ENCODE data around the gene RAD51B.

The RAD51B gene

DNA sequence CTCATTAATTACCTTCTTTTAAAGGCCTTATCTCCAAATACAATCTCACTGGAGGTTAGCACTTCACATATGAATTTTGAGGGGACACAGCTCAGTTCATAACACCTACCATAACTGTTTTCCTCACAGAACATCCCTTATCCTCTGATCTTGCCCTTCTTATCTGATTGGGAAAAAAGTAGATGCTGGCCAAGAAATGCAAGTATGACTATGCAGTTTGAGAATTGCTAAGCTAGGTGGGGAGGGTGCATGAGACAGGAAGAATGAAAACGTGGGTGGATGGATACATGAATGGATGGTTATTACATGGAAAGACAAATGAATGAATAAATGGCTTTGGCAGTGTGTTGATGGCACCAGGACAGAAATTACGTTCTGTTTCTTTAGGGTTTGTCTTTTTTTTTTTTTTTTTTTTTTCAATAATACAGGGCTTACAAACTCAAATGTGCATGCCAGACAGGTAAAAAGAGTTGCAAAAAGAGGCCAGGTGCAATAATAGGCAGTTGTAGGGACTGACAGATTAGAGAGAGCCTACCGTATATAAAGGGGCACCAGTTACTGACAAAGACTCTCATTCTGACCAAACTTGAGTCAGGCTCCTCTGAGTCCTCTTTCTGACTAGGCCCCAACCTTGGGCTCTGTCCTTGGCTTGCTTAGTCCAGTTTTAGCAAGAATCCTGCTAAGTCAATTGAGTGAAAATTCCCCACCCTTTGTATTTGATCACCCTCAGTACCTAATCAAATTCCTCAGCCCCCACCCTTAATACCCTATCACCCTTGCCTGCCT is 668.4 kb downstream of the RAD51B start:
- Histone ChIP-seq H3K4me3 (replicated peaks; ENCODE audit: insufficient read depth, low read length) (no peak overlapping the region), H3K27ac (replicated peaks) (no peak overlapping the region), H3K27me3 (ENCODE audit: insufficient read depth, poor library complexity, severe bottlenecking) (no peaks in the 10 kb centered on the region)
- TF ChIP-seq SPI1 (IDR thresholded peaks at IDR 0.05; ENCODE audit: borderline replicate concordance, low read depth): no peak
- TF ChIP-seq GABPA (IDR thresholded peaks at IDR 0.05; ENCODE audit: low read depth): no peak
- TF ChIP-seq, protein P1, sequence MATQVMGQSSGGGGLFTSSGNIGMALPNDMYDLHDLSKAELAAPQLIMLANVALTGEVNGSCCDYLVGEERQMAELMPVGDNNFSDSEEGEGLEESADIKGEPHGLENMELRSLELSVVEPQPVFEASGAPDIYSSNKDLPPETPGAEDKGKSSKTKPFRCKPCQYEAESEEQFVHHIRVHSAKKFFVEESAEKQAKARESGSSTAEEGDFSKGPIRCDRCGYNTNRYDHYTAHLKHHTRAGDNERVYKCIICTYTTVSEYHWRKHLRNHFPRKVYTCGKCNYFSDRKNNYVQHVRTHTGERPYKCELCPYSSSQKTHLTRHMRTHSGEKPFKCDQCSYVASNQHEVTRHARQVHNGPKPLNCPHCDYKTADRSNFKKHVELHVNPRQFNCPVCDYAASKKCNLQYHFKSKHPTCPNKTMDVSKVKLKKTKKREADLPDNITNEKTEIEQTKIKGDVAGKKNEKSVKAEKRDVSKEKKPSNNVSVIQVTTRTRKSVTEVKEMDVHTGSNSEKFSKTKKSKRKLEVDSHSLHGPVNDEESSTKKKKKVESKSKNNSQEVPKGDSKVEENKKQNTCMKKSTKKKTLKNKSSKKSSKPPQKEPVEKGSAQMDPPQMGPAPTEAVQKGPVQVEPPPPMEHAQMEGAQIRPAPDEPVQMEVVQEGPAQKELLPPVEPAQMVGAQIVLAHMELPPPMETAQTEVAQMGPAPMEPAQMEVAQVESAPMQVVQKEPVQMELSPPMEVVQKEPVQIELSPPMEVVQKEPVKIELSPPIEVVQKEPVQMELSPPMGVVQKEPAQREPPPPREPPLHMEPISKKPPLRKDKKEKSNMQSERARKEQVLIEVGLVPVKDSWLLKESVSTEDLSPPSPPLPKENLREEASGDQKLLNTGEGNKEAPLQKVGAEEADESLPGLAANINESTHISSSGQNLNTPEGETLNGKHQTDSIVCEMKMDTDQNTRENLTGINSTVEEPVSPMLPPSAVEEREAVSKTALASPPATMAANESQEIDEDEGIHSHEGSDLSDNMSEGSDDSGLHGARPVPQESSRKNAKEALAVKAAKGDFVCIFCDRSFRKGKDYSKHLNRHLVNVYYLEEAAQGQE (IDR thresholded peaks at IDR 0.05; ENCODE audit: insufficient replicate concordance, low read depth): no peak
- no peak for TF ChIP-seq POLR2AphosphoS5 (IDR thresholded peaks at IDR 0.05; ENCODE audit: low read depth)
- TF ChIP-seq, protein P2, sequence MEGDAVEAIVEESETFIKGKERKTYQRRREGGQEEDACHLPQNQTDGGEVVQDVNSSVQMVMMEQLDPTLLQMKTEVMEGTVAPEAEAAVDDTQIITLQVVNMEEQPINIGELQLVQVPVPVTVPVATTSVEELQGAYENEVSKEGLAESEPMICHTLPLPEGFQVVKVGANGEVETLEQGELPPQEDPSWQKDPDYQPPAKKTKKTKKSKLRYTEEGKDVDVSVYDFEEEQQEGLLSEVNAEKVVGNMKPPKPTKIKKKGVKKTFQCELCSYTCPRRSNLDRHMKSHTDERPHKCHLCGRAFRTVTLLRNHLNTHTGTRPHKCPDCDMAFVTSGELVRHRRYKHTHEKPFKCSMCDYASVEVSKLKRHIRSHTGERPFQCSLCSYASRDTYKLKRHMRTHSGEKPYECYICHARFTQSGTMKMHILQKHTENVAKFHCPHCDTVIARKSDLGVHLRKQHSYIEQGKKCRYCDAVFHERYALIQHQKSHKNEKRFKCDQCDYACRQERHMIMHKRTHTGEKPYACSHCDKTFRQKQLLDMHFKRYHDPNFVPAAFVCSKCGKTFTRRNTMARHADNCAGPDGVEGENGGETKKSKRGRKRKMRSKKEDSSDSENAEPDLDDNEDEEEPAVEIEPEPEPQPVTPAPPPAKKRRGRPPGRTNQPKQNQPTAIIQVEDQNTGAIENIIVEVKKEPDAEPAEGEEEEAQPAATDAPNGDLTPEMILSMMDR (IDR thresholded peaks at IDR 0.05; ENCODE audit: insufficient read depth, low read length): no peak
- DNase-seq (ENCODE audit: low read depth in 1 of 2, low spot score in 1 of 2): no peak

DNA sequence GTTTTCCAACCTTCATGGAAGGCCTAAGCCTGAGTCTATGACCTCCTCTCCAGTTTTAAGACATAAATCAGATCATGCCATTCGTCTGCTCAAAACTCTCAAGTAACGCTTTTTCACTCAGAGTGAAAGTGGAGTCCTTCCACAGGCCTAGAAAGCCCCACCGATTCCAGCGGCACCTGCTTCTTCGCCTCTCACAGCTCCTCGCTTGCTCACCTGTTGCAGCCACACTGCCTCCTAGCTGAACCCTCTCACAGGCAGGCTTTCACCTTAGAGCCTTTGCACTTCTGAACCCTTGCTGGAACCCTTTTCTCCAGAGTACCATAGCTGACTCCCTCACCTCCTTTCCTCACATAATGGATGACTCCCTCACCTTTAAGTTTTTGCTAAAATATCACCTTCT is 672.2 kb downstream of the RAD51B start:
- Histone ChIP-seq H3K27ac (replicated peaks) (no peak overlapping the region), H3K4me3 (replicated peaks; ENCODE audit: insufficient read depth, low read length) (no peak overlapping the region), H3K27me3 (ENCODE audit: insufficient read depth, poor library complexity, severe bottlenecking) (no peaks in the 10 kb centered on the region)
- TF ChIP-seq POLR2AphosphoS5 (IDR thresholded peaks at IDR 0.05; ENCODE audit: low read depth): no peak
- TF ChIP-seq GABPA (IDR thresholded peaks at IDR 0.05; ENCODE audit: low read depth): no peak
- TF ChIP-seq, protein P1 (IDR thresholded peaks at IDR 0.05; ENCODE audit: insufficient replicate concordance, low read depth): no peak
- TF ChIP-seq SPI1 (IDR thresholded peaks at IDR 0.05; ENCODE audit: borderline replicate concordance, low read depth): no peak
- TF ChIP-seq, protein P2 (IDR thresholded peaks at IDR 0.05; ENCODE audit: insufficient read depth, low read length): no peak
- no peak for DNase-seq (ENCODE audit: low read depth in 1 of 2, low spot score in 1 of 2)

DNA sequence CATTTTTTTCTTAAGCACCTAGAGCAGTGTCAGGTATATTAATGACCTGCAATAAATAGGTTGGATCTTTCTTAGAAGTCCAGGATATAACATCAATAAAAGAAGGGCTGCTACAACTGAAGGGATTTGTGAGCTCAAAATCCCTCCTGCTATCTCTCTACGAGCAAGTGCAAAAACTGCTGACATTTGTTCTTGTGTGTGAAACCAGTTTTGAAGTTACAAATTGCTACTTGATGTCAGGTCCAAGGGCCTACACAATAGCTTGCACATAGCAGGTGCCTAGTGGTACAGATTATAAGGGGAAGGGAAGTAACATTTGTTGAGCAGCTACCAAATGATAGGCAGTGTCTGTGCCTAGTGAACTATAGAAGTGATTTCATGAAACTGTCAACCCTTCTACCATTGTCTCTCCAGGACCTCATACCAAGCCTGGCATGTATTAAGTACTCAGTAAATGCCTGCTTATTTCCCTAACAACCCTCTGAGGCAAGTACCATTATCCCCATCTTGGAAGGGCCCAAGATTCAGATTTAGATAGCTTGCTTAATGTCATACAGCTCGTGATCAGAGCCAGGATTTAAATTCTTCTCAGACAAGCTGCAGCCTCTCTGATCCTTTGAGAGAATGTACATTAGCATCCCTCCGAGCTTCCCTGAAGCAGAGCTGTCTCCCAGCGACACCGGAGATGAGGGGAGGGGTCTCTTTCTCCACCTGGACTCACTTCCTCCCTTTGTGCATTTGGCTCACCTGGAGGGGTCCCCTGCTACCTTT is 673.0 kb downstream of the RAD51B start:
- DNase-seq (ENCODE audit: low read depth in 1 of 2, low spot score in 1 of 2): no peak
- H3K4me3 ChIP-seq (replicated peaks; ENCODE audit: insufficient read depth, low read length): no peak overlapping the region
- TF ChIP-seq POLR2AphosphoS5 (IDR thresholded peaks at IDR 0.05; ENCODE audit: low read depth): no peak
- no peak for TF ChIP-seq GABPA (IDR thresholded peaks at IDR 0.05; ENCODE audit: low read depth)
- TF ChIP-seq SPI1 (IDR thresholded peaks at IDR 0.05; ENCODE audit: borderline replicate concordance, low read depth): no peak
- TF ChIP-seq, protein P2 (IDR thresholded peaks at IDR 0.05; ENCODE audit: insufficient read depth, low read length): no peak
- TF ChIP-seq, protein P1 (IDR thresholded peaks at IDR 0.05; ENCODE audit: insufficient replicate concordance, low read depth): no peak
- H3K27me3 ChIP-seq (ENCODE audit: insufficient read depth, poor library complexity, severe bottlenecking): no peaks in the 10 kb centered on the region
- no peak overlapping the region for H3K27ac ChIP-seq (replicated peaks)

All from HL-60 (cell line).